NCI-H2107 treated with DMSO at 0.1 percent for 48 hours (cell line): Measurements from ENCODE around the gene DUSP15.

ENCODE experiments used
- DNase-seq: peaks from one replicate; lab custom pipeline; 2025; ENCODE audit not compliant: unreplicated experiment; lab: John Stamatoyannopoulos, UW

Gene DUSP15

GRCh38 chr20:31894980-31895675 lies 24.8 kb upstream of the DUSP15 start:
- no peak for DNase-seq

DNA sequence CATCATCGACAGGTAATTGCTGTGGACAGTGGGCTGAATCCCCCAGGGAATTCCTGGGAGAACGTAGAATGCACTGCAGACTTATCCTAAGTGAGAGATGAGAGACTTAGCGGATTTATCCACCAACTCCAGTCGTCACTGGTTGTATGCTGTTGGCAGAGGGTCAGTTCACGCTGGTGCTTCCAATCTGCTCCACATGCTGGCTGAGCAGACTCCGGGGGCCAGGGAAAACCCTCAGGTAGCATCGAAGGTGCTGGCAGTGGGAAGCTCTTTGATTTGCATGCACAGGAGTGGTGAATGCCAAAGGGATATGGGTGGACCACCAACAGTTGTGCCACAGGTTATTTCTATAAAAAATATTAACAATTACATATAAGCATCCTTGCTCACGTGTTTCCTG lies 20.3 kb upstream of the DUSP15 start:
- no peak for DNase-seq

- DNase-seq: no peak
These were observed 13.5 kb upstream of the DUSP15 start for GRCh38 chr20:31883829-31884228.

- DNase-seq: no peak
These were observed 11.6 kb upstream of the DUSP15 start for GRCh38 chr20:31881945-31882344.

GRCh38 chr20:31879143-31879987 lies 9.0 kb upstream of the DUSP15 start:
- DNase-seq: peak; percentile 49

DNA sequence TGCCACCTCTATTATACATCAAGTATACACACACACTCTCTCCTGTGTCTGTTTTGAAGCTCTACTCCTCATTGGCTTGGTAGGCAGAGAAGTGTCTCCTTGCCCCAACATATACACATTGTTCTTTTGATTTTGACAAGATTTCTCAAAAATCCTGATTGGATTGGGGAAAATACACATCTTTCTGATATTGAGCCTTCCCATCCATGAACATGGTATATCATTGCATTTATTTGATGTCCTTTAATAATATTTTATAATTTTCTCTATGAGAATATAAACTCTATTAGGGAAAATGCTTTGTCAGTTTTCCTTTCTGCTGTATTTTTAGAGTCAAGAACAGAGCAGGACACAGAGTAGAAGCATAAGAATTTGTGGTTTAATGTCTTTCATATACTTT lies 7.4 kb upstream of the DUSP15 start:
- DNase-seq: no peak

DNA sequence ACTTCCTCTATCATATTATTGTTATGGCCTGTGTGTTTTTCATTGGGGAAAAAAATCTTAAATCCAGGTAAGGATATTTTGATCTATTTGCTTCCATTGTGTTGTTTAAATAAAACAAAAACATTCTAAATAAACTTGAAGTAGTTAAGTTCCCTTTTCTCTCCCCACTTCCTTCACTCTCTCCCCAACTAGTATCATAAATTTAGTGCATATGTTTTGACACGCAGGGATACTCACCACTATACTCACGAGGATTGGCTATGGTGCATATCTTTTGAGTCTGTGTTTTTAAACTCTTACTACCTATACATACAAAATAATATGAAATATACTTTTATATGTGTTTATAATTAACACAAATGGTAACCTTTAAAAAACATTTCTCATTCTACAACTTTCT lies 5.3 kb upstream of the DUSP15 start:
- DNase-seq: no peak

DNA sequence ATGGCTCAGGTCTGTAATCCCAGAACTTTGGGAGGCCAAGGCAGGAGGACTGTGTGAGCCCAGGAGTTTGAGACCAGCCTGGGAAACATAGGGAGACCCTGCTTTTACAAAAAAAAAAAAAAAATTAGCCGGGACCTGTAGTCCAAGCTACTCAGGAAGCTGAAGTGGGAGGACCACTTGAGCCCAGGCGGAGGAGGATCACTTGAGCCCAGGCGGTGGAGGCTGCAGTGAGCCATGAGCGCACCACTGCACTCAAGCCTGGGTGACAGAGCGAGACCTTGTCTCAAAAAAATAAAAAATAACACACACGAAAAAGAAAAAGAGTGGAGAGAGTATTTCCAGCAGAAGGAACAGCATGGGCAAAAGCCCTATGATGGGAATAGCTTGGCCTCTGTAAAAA lies 2.1 kb upstream of the DUSP15 start:
- no peak for DNase-seq

- no peak for DNase-seq
These were observed 1.3 kb upstream of the DUSP15 start for GRCh38 chr20:31871618-31871954.

DNA sequence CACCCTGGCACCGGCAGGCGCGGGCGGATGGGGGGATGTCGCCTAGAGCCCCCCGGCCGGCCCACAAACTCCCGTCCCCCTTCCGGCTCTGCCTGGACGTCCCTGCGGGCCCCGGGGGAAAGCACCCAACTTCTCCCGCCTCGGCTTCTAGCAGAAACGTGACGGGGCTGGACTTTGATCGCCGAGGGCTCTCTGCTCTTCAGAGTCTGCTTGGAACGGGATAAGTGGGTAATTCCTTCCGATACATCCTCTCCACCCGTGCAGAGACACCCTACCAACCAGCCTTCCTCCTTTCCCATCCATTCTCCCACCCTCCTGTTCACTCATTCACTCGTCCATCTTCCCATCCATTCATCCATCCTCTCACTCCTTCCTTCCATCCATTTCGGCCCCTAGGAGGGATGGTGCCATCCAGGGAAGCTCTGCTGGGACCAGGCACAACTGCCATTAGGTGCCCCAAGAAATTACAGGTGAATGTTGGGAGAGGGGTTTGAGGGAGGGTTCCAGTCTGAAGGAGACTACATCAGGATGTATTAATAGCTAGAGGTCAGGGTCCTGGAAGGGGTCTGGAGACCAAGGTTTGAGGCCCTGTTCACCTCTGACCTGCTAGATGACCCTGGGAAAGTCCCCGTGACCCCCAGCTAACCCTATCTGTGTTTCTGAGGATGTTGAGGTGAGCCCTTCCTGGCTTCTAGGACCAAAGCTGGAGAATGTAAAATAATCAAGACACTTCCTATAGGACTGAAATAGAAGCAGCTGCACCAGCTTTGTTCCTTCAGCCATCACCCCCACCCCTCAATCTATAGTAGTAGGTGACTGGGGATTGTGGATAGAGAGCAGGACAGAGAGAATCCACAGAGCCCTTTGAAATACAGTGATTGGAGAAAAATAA lies 645 bp upstream of the DUSP15 start:
- DNase-seq: no peak

DNA sequence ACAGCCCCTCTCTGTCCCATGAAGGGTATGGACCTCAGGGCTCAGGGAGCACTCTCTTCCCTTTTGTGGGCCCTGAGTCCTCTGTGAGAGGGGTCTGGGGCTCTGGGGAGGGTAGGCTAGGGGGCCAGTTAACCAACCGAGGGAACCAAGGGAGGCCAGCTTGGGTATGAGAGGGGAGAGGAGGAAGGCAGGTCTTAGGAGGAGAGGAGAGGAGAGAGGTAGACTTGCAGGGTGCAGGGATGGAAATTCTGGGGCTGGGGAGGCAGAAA lies 720 bp downstream of the DUSP15 start:
- no peak for DNase-seq

DNA sequence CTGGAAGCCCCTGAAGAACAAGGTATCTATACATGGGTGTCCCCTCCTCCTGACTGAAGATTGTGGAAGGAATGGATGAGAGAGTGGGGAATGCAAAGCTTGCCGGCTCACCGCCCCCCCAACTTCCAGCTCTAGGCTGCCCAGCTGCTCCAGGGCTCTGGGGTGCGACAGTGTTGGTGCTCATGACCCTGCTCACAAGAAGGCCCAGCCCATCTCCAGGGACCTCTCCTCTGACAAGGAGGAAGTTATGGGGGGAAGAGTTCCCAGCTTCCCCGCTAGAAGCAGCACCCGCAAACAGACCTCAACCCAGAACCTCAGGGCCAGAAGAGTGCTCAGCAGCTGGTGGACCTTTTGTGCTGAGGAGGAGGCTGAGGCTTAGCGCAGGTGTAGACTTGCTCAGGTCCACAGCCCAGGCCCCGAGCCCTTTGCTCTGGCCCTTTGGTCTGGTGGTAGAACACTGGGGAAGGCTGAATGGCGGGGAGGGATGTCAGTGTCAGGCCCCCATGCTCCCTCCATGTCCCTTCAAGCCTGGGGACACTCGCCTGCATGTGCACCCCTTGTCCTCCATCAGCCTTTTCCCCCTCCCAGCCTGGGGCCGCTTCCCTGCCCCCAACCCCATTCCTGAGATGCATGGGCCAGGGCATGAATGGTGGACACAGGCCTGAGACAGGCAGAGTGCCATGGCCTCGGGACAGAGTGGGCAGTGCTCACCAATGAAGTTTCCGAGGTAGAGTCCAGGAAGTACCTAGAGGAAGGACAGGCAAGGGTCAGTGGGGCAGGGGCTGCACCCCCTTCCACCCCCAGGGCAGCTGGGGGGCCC lies 1.3 kb downstream of the DUSP15 start:
- no peak for DNase-seq

- DNase-seq: no peak
These were observed 4.1 kb downstream of the DUSP15 start for GRCh38 chr20:31866221-31866620.

GRCh38 chr20:31864521-31865400 lies 5.6 kb downstream of the DUSP15 start:
- no peak for DNase-seq

- DNase-seq: no peak
These were observed 6.8 kb downstream of the DUSP15 start for GRCh38 chr20:31863296-31864085.

DNA sequence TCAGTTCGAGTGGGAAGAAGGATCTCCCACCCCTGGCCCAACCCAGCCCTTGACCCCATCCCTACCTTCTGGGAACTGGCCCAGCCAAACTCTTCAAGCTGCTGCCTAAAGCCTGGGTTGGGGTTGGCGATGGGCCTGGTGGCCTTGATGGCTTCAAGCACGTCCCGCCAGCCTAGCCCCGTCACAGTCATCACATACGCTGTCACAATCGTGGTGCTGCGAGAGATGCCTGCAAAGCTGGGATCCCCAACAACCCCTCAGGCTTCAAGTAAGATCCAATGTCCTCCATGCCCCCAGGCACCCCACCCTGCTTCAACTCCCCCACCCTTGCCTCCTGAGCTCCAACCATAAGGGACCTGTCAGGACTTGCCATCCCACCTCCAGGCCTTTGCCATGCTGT lies 7.8 kb downstream of the DUSP15 start:
- no peak for DNase-seq

- DNase-seq: no peak
These were observed 8.2 kb downstream of the DUSP15 start for GRCh38 chr20:31862157-31862470.

GRCh38 chr20:31861385-31862156 lies 8.8 kb downstream of the DUSP15 start:
- DNase-seq: no peak

DNA sequence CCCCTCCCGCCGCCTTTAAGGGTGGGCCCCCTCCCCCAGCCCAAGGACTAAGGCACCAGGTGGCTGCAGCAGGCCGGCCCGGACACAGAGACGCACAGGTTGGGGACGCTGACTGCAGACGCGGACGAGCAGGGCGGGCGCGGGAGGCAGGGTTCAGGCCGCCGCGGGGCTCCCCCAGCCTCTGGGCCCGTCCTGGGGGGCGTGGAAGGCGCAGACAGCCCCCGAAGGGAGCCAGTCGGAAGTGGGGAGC lies 9.3 kb downstream of the DUSP15 start:
- no peak for DNase-seq
